Heart left ventricle (tissue), 16 donors: ENCODE measurements around the gene GRK3. TPM values are rescaled to one million over a fixed set of nuclear protein-coding genes. Genes with fewer than 3 reads are reported as not detected.

Experiments
- ATAC-seq, 4 donors: fragments of 200-7000 bp; cut with Tn5 transposase; one replicate each; pipeline ENCODE4 v1.9.1; 2020 to 2022; ENCODE audit warnings: moderate library complexity in 4 of 4, mild to moderate bottlenecking in 3 of 4, moderate number of reproducible peaks in 1 of 4
- DNase-seq, 5 donors: peaks; one replicate each; pipeline ENCODE4 v3.0.0-alpha.2; 2020
- H3K27ac ChIP-seq, 12 donors: fragments of 200-600 bp; sonication (generic) in 4 of 12; one replicate each; pipeline versions ENCODE4 v1.5.0 to v1.8.0; 2016 to 2022; ENCODE audit warnings: mild to moderate bottlenecking in 2 of 12
- H3K27me3 ChIP-seq, 9 donors: fragments of 200-600 bp; sonication (generic) in 2 of 9; one replicate each; pipeline versions ENCODE4 v1.5.1 to v1.8.0; 2016 to 2022; ENCODE audit warnings: mild to moderate bottlenecking in 3 of 9
- H3K36me3 ChIP-seq, 9 donors: fragments of 200-600 bp; sonication (generic) in 2 of 9; one replicate each; pipeline versions ENCODE4 v1.5.0 to v1.8.0; 2018 to 2022; ENCODE audit warnings: mild to moderate bottlenecking in 2 of 9
- H3K4me1 ChIP-seq, 12 donors: fragments of 200-600 bp; sonication (generic) in 4 of 12; one replicate each; pipeline versions ENCODE4 v1.5.0 to v1.8.0; 2016 to 2022; ENCODE audit warnings: mild to moderate bottlenecking in 3 of 12
- H3K4me3 ChIP-seq, 12 donors: fragments of 200-600 bp; sonication (generic) in 4 of 12; one replicate each; pipeline versions ENCODE4 v1.5.0 to v1.8.0; 2017 to 2022; ENCODE audit warnings: mild to moderate bottlenecking in 9 of 12, moderate library complexity in 4 of 12
- H3K9me3 ChIP-seq, 12 donors: fragments of 200-600 bp; sonication (generic) in 4 of 12; one replicate each; pipeline versions ENCODE4 v1.5.0 to v1.8.0; 2016 to 2022; ENCODE audit warnings: mild to moderate bottlenecking in 1 of 12
- POLR2A ChIP-seq, 2 donors: fragments of 450-650 bp; IDR thresholded peaks; one replicate each; pipeline ENCODE4 v1.6.1; 2017; ENCODE audit warnings: antibody characterized with exemption in 2 of 2, mild to moderate bottlenecking in 2 of 2, moderate library complexity in 2 of 2
- WGBS, 4 donors: extraction: QIAGEN DNeasy Blood & Tissue Kit in 2 of 4; methylation state at CpG; one replicate each; pipeline versions ENCODE4 v1.1.5 to v1.1.7; 2013 to 2018; 5-methylcytosine and 5-hydroxymethylcytosine counted together
- intact Hi-C, 10 donors: fragments of 100-400 bp; cut with DNase I; formaldehyde crosslinking; loops; one replicate each; pipeline versions ENCODE4 v1.11.1 to v1.14.2; 2022
- polyA plus RNA-seq, 2 donors: library from polyadenylated mRNA; stranded (reverse); fragments of 200-250 nt; gene quantifications; one replicate each; pipeline ENCODE4 v1.2.3, GENCODE V29; 2013
- total RNA-seq, 9 donors: library from RNA; depleted of rRNA in 2 of 9; stranded (reverse); fragments of >200 nt in 2 of 9; fragmentation: NEBNext Ultra II Directional in 3 of 9; extraction: Animal tissue kit (Norgen Biotek cat#: 25700) in 3 of 9; gene quantifications; one replicate each; pipeline versions ENCODE4 v1.1.0 to v1.2.4, GENCODE V29; 2016 to 2023
- TF ChIP-seq, protein P1 (sequence below), 12 donors: fragments of 200-600 bp; sonication (generic) in 4 of 12; IDR thresholded peaks; one replicate each; pipeline versions ENCODE4 v1.5.0 to v1.8.0; 2018 to 2022; ENCODE audit warnings: antibody characterized with exemption in 12 of 12, mild to moderate bottlenecking in 5 of 12
- donor health status: ischemic (EF 13 %, LVEDD 7.1; RV severe dilation, severe dysfunction).
- donor health status: healthy with polysubstance abuse.
- donor health status: DM: no; HTN: yes; CAD: no.
- donor health status: DM: no; HTN: no; CAD: no.
- donor health status: ischemic (EF 25% LVEDD 6.9; RV normal size, moderate dysfunction).
- donor health status: ischemic (EF 25% LVEDD 5.7; RV mildly dilated, moderate dysfunction).
- donor health status: healthy.
- donor health status: DM: yes; HTN: yes; CAD: no.
- donor health status: ischemic (EF 35%, LVEDD 5.7; RV mildly dilated, moderate dysfunction).
- donor health status: nonischemic (EF 11% LVEDD 7.7; RV severe dilation, severe dysfunction).
- donor health status: DM: yes; HTN: yes; CAD: no.
- donor health status: PGD.
- donor health status: ischemic (EF 29% LVEDD 5.4; RV normal size, mild dysfunction).
- donor health status: nonischemic (EF 23%, LVEDD 6.1; RV moderate dilation, normal function).

GRK3 gene
- total and polyA plus RNA-seq, 11 donors = 1.1 to 16.2 (median 5.9) TPM

DNA sequence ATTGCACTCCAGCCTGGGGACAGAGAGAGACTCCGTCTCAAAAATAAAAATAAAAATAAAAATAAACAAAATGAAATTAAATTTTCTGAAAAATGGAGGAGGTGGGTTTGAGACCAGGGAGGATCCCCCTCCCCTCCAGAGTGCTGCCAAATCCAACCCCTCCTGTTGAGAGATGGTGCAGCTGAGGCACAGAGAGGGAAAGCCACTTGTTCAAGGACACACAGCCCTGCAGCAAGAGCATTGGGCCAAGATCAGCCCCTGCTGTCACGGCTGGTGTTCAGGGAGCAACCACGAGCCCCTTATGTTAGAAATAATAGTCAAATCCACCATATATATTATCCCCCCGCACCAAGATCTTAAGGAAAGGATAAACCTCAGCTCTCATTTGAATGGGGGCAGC is 180.2 kb downstream of the GRK3 start:
- intact Hi-C loops = loop anchor here in 1 of 10 donors (10.0 kb wide), 1 partner anchor 80 kb away; no protein-coding TSS in a partner anchor
- no peak for ATAC-seq
- H3K4me3 ChIP-seq = peak overlapping the region in 8 of 12 donors; percentile 3 to 70 (median 58)

DNA sequence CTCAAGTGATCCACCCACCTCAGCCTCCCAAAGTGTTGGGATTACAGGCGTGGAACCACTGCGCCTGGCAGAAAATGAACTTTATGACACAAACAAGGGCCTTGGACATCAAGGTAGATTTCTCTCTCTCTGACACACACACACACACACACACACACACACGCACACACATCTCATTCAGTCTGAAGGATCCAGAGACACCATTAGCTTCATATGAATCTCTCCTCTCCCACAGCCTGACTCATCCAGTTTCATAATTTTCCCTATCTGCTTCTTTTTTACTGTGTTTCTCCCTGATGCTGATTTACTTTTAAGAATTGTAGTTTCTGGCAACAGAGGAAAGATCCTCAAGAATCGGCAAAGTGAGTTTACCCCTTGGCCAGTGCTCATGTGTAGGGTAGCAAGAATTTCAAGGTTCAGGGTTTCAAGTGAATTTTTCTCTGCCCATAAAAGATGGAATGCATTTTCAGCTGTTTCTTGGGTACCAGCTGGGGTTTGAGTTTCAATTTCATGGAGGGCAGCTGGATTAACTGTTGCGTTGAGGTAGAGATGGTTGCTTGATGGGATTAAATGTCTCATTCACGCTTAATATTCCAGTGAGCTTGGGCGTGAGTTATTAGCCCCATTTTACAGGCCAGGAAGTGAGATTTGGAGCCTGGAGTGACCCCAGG is 181.0 kb downstream of the GRK3 start:
- no peak for DNase-seq
- Histone ChIP-seq H3K27me3 (no peaks in the 10 kb centered on the region), H3K4me1 (peaks cover 0 to 55% (median 23%) of the 10 kb centered on the region in 12 donors), H3K36me3 (no peaks in the 10 kb centered on the region), H3K9me3 (no peaks in the 10 kb centered on the region), H3K27ac (peak overlapping the region in 8 of 12 donors; percentile 29 to 98 (median 92)), H3K4me3 (peak overlapping the region in 7 of 12 donors; percentile 3 to 70 (median 58))
- 53 to 62% (median 55%) methylated on average over 7 of the region's 7 CpGs for WGBS, 4 donors
- intact Hi-C loops = loop anchor here in 1 of 10 donors (10.0 kb wide), 1 partner anchor 81 kb away; no protein-coding TSS in a partner anchor
- no peak for ATAC-seq
- TF ChIP-seq, protein P1, sequence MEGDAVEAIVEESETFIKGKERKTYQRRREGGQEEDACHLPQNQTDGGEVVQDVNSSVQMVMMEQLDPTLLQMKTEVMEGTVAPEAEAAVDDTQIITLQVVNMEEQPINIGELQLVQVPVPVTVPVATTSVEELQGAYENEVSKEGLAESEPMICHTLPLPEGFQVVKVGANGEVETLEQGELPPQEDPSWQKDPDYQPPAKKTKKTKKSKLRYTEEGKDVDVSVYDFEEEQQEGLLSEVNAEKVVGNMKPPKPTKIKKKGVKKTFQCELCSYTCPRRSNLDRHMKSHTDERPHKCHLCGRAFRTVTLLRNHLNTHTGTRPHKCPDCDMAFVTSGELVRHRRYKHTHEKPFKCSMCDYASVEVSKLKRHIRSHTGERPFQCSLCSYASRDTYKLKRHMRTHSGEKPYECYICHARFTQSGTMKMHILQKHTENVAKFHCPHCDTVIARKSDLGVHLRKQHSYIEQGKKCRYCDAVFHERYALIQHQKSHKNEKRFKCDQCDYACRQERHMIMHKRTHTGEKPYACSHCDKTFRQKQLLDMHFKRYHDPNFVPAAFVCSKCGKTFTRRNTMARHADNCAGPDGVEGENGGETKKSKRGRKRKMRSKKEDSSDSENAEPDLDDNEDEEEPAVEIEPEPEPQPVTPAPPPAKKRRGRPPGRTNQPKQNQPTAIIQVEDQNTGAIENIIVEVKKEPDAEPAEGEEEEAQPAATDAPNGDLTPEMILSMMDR (IDR thresholded peaks at IDR 0.05) = no peak
- TF ChIP-seq POLR2A (IDR thresholded peaks at IDR 0.05) = no peak

More for the DNA sequence above, 180.2 kb downstream of the GRK3 start:
- H3K36me3 ChIP-seq = no peaks in the 10 kb centered on the region
- H3K4me1 ChIP-seq = peaks cover 0 to 48% (median 20%) of the 10 kb centered on the region in 12 donors
- TF ChIP-seq POLR2A (IDR thresholded peaks at IDR 0.05) = no peak
- TF ChIP-seq, protein P1 (IDR thresholded peaks at IDR 0.05) = no peak
- DNase-seq = no peak
- no peaks in the 10 kb centered on the region for H3K27me3 ChIP-seq
- no peaks in the 10 kb centered on the region for H3K9me3 ChIP-seq
- peak overlapping the region in 7 of 12 donors; percentile 23 to 98 (median 93) for H3K27ac ChIP-seq
- 64 to 77% (median 69%) methylated on average over 4 of the region's 4 CpGs for WGBS, 4 donors

DNA sequence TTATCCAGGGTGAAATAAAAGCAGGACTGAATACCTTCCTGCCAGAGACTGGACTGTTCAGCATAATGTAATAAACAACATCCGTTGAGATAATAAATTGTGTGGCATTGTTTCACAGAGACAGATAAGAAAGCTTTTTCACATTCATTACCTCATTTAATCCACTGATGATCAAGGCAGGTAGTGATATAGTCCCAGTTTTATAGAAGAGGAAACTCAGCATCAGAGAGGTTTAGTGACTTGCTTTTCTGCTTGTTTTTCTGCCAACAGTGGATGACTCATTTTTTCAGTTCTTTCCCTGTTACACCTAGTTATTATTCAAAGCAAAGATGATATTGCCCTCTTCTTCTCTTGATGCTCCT is 181.5 kb downstream of the GRK3 start:
- ATAC-seq (no peak), DNase-seq (no peak)
- WGBS, 4 donors = 0 to 29% (median 10%) methylated on average over 1 of the region's 1 CpG
- Histone ChIP-seq H3K36me3 (no peaks in the 10 kb centered on the region), H3K4me3 (peak overlapping the region in 2 of 12 donors; percentile 0 to 8), H3K27me3 (no peaks in the 10 kb centered on the region), H3K4me1 (peaks cover 0 to 60% (median 25%) of the 10 kb centered on the region in 12 donors), H3K9me3 (no peaks in the 10 kb centered on the region), H3K27ac (peak overlapping the region in 9 of 12 donors; percentile 7 to 98 (median 78))
- intact Hi-C loops = loop anchor here in 1 of 10 donors (10.0 kb wide), 1 partner anchor 81 kb away; no protein-coding TSS in a partner anchor
- TF ChIP-seq, protein P1 (IDR thresholded peaks at IDR 0.05) = no peak
- TF ChIP-seq POLR2A (IDR thresholded peaks at IDR 0.05) = no peak

DNA sequence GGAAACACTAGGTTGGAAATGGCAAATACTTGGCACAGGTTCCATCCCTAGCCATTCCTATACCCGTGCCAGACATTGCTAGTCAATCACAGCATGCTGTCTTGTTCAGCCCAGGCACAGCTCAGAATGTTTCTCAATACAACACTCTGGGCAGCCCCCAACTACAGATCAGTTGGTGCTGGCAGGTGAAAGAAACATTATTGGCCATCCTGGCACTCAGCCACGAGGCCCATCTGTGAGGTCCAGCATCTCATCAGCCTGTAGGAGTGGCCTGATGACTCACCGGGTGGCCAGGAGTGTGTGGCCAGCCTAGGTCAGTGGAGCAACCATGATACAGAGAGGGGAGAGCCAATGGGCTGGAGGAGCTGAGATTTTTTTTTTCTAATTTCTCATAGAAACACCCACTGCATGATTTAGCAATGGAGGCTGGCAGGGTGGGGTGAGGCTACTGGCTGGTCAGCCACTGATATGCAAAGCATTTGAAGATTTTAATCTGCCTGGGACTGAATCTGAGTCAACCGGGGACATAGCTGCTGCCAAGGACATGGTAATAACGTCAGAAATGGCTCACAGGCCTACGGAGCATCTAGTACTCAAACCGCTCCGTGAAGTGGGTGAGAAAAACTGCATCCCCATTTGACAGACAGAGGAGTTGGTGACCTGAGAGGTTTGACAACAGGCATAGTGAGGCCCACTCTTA is 182.9 kb downstream of the GRK3 start:
- 27 to 44% (median 40%) methylated on average over 8 of the region's 8 CpGs for WGBS, 4 donors
- ATAC-seq (peak; percentile 28 to 79 (median 50)), DNase-seq (peak in 3 of 5 donors; percentile 49 to 81 (median 66))
- intact Hi-C loops = loop anchor here in 1 of 10 donors (10.0 kb wide), 1 partner anchor 83 kb away; no protein-coding TSS in a partner anchor
- TF ChIP-seq, protein P1 (IDR thresholded peaks at IDR 0.05) = no peak
- peak in 1 of 2 donors; percentile 13 for TF ChIP-seq POLR2A (IDR thresholded peaks at IDR 0.05)
- H3K4me1 ChIP-seq = peaks cover 0 to 66% (median 27%) of the 10 kb centered on the region in 12 donors
- H3K27ac ChIP-seq = peak overlapping the region; percentile 17 to 98 (median 66)
- H3K4me3 ChIP-seq = peak overlapping the region in 1 of 12 donors; percentile 15
- no peaks in the 10 kb centered on the region for H3K36me3 ChIP-seq
- H3K27me3 ChIP-seq = no peaks in the 10 kb centered on the region
- H3K9me3 ChIP-seq = no peaks in the 10 kb centered on the region
